Endothelial cell (in vitro differentiated cells): ENCODE data around the gene PLEKHA7. TPM values are rescaled to one million over a fixed set of nuclear protein-coding genes. Genes with fewer than 3 reads are reported as not detected.

ENCODE experiments used
- DNase-seq: peaks from one replicate; pipeline ENCODE4 v3.0.0; 2021; ENCODE audit warnings: low spot score
- H3K27ac Mint-ChIP-seq: one replicate; pipeline ENCODE4 v1.8.0; 2021; ENCODE audit warnings: mixed read lengths, inconsistent platforms; ENCODE audit not compliant: unreplicated experiment
- H3K27me3 Mint-ChIP-seq: one replicate; pipeline ENCODE4 v1.8.0; 2021; ENCODE audit warnings: mild to moderate bottlenecking, moderate library complexity, mixed read lengths, inconsistent platforms; ENCODE audit not compliant: unreplicated experiment
- H3K36me3 Mint-ChIP-seq: one replicate; pipeline ENCODE4 v1.8.0; 2021; ENCODE audit warnings: mild to moderate bottlenecking, low read depth, mixed read lengths, inconsistent platforms; ENCODE audit not compliant: unreplicated experiment
- H3K4me1 Mint-ChIP-seq: one replicate; pipeline ENCODE4 v1.8.0; 2021; ENCODE audit warnings: mild to moderate bottlenecking, mixed read lengths, inconsistent platforms; ENCODE audit not compliant: unreplicated experiment
- H3K4me3 Mint-ChIP-seq: one replicate; pipeline ENCODE4 v1.8.0; 2021; ENCODE audit warnings: mild to moderate bottlenecking, mixed read lengths, inconsistent platforms; ENCODE audit not compliant: unreplicated experiment
- H3K9me3 Mint-ChIP-seq: one replicate; pipeline ENCODE4 v1.8.0; 2021; ENCODE audit warnings: mixed read lengths, inconsistent platforms; ENCODE audit not compliant: unreplicated experiment
- CTCF ChIP-seq: fragments of 200-600 bp; sonication (generic); IDR thresholded peaks from one replicate; pipeline ENCODE4 v1.5.0; 2021; ENCODE audit warnings: antibody characterized with exemption; ENCODE audit not compliant: unreplicated experiment
- total RNA-seq: library from RNA; stranded (reverse); fragmentation: NEBNext Ultra II Directional; extraction: Animal tissue kit (Norgen Biotek cat#: 25700); gene quantifications from one replicate; pipeline ENCODE4 v1.2.1, GENCODE V29; 2021; ENCODE audit not compliant: unreplicated experiment

Gene PLEKHA7
- total RNA-seq, 1 donor from 2014 or later, result 8.2 TPM

- Mint-ChIP-seq H3K4me1 (peaks cover 44% of the 10 kb centered on the region), H3K9me3 (no peaks in the 10 kb centered on the region), H3K36me3 (peaks cover 7% of the 10 kb centered on the region), H3K27ac (no peak overlapping the region), H3K4me3 (no peak overlapping the region), H3K27me3 (peaks cover 10% of the 10 kb centered on the region)
- TF ChIP-seq CTCF, result no peak
- DNase-seq, result no peak
Measured at GRCh38 chr11:16790486-16791190, 223.6 kb downstream of the PLEKHA7 start.

- TF ChIP-seq CTCF, result no peak
- Mint-ChIP-seq H3K4me1 (peaks cover 48% of the 10 kb centered on the region), H3K4me3 (no peak overlapping the region), H3K9me3 (no peaks in the 10 kb centered on the region), H3K27me3 (peaks cover 9% of the 10 kb centered on the region), H3K27ac (no peak overlapping the region), H3K36me3 (peaks cover 7% of the 10 kb centered on the region)
- no peak for DNase-seq
Measured at GRCh38 chr11:16789560-16790485, 224.4 kb downstream of the PLEKHA7 start.

- no peak for TF ChIP-seq CTCF
- no peaks in the 10 kb centered on the region for H3K9me3 Mint-ChIP-seq
- peaks cover 13% of the 10 kb centered on the region for H3K27me3 Mint-ChIP-seq
- H3K4me3 Mint-ChIP-seq, result no peak overlapping the region
- no peak for DNase-seq
- no peak overlapping the region for H3K27ac Mint-ChIP-seq
- H3K4me1 Mint-ChIP-seq, result peaks cover 55% of the 10 kb centered on the region
- H3K36me3 Mint-ChIP-seq, result peaks cover 7% of the 10 kb centered on the region
Measured at GRCh38 chr11:16789063-16789420, 225.2 kb downstream of the PLEKHA7 start.

- peak; percentile 96 for TF ChIP-seq CTCF
- Mint-ChIP-seq H3K4me1 (peaks cover 58% of the 10 kb centered on the region), H3K27ac (peak overlapping the region; percentile 49), H3K36me3 (peaks cover 7% of the 10 kb centered on the region), H3K9me3 (no peaks in the 10 kb centered on the region), H3K27me3 (peaks cover 16% of the 10 kb centered on the region), H3K4me3 (peak overlapping the region; percentile 19)
- peak; percentile 84 for DNase-seq
Measured at GRCh38 chr11:16788141-16789062, 225.8 kb downstream of the PLEKHA7 start.
